ENCODE results near the gene GEMIN4.

The GEMIN4 gene

GRCh38 chr17:697682-698081, 54.4 kb downstream of the GEMIN4 start:
- no peak for DNase-seq

DNA sequence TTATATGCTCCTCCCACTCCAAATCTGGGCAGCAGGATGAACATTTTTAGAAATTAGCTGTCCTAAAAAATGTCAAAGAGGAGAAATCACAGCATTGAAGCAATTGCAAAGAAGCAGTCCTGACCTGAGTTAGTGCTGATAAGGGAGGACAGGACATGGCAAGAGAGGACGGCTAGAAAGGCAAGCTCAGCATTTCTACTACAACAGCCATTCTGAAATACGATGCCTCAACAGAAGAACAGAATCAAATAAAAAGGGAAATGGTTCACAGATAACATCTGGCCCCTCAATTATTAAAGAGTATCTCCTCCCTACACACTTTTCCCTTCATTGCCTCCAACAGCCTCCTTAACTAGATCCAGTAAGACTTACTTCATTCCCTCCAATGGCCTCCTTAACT, 55.7 kb downstream of the GEMIN4 start:
- no peak for DNase-seq

Measured in CD4-positive, alpha-beta T cell treated with Interleukin-1 beta for 1 hour (primary cell).